ENCODE data around the gene CDC14A. TPM values are rescaled to one million over a fixed set of nuclear protein-coding genes. Genes with fewer than 3 reads are reported as not detected.
"Not testable (repeated sequence)": the region's sequence is repeated elsewhere in the genome, so short reads cannot be mapped to it uniquely, and the experiment has no call there.

The CDC14A gene
- total and polyA plus RNA-seq, 9 donors = 3.8 to 6.6 (median 4.6) TPM

GRCh38 chr1:100316622-100317021, 35.7 kb upstream of the CDC14A start:
- peaks cover 2% of the 10 kb centered on the region for H3K27me3 ChIP-seq (ENCODE audit: control insufficient read depth, insufficient read depth, low read length)
- no peaks in the 10 kb centered on the region for H3K4me1 ChIP-seq (ENCODE audit: control insufficient read depth, insufficient read depth, low read length)
- H3K4me3 ChIP-seq (ENCODE audit: low read length) = no peak overlapping the region
- peaks cover 4% of the 10 kb centered on the region for H3K9me3 ChIP-seq (replicated peaks; ENCODE audit: control insufficient read depth, low read depth, low read length)
- no peak overlapping the region for H3K27ac ChIP-seq (ENCODE audit: low read length)
- no peak for DNase-seq
- H3K36me3 ChIP-seq (ENCODE audit: control insufficient read depth, insufficient read depth, low read length) = no peaks in the 10 kb centered on the region

- no peak overlapping the region for H3K27ac ChIP-seq (ENCODE audit: low read length)
- H3K9me3 ChIP-seq (replicated peaks; ENCODE audit: control insufficient read depth, low read depth, low read length) = peaks cover 4% of the 10 kb centered on the region
- H3K4me3 ChIP-seq (ENCODE audit: low read length) = no peak overlapping the region
- H3K27me3 ChIP-seq (ENCODE audit: control insufficient read depth, insufficient read depth, low read length) = peaks cover 1% of the 10 kb centered on the region
- WGBS (ENCODE audit: insufficient coverage) = no CpG with 5 or more reads among the region's 2 CpGs
- DNase-seq = no peak
- H3K4me1 ChIP-seq (ENCODE audit: control insufficient read depth, insufficient read depth, low read length) = no peaks in the 10 kb centered on the region
- H3K36me3 ChIP-seq (ENCODE audit: control insufficient read depth, insufficient read depth, low read length) = no peaks in the 10 kb centered on the region
Observed at GRCh38 chr1:100320311-100321099, 31.8 kb upstream of the CDC14A start.

GRCh38 chr1:100321100-100321493, 31.2 kb upstream of the CDC14A start:
- WGBS (ENCODE audit: insufficient coverage) = 96% methylated on average over 4 of the region's 7 CpGs
- Histone ChIP-seq H3K4me3 (ENCODE audit: low read length) (no peak overlapping the region), H3K9me3 (replicated peaks; ENCODE audit: control insufficient read depth, low read depth, low read length) (peaks cover 4% of the 10 kb centered on the region), H3K36me3 (ENCODE audit: control insufficient read depth, insufficient read depth, low read length) (no peaks in the 10 kb centered on the region), H3K27me3 (ENCODE audit: control insufficient read depth, insufficient read depth, low read length) (no peaks in the 10 kb centered on the region), H3K27ac (ENCODE audit: low read length) (no peak overlapping the region), H3K4me1 (ENCODE audit: control insufficient read depth, insufficient read depth, low read length) (no peaks in the 10 kb centered on the region)
- DNase-seq = no peak

GRCh38 chr1:100321506-100321905, 30.8 kb upstream of the CDC14A start:
- Histone ChIP-seq H3K4me3 (ENCODE audit: low read length) (no peak overlapping the region), H3K9me3 (replicated peaks; ENCODE audit: control insufficient read depth, low read depth, low read length) (peaks cover 4% of the 10 kb centered on the region), H3K4me1 (ENCODE audit: control insufficient read depth, insufficient read depth, low read length) (no peaks in the 10 kb centered on the region), H3K27me3 (ENCODE audit: control insufficient read depth, insufficient read depth, low read length) (no peaks in the 10 kb centered on the region), H3K36me3 (ENCODE audit: control insufficient read depth, insufficient read depth, low read length) (no peaks in the 10 kb centered on the region), H3K27ac (ENCODE audit: low read length) (no peak overlapping the region)
- no CpG with 5 or more reads among the region's 8 CpGs for WGBS (ENCODE audit: insufficient coverage)
- DNase-seq = no peak

GRCh38 chr1:100322436-100323211, 29.7 kb upstream of the CDC14A start:
- no peak overlapping the region for H3K4me3 ChIP-seq (ENCODE audit: low read length)
- H3K4me1 ChIP-seq (ENCODE audit: control insufficient read depth, insufficient read depth, low read length) = no peaks in the 10 kb centered on the region
- no peaks in the 10 kb centered on the region for H3K36me3 ChIP-seq (ENCODE audit: control insufficient read depth, insufficient read depth, low read length)
- peak; percentile 67 for DNase-seq
- peak overlapping the region; percentile 53 for H3K27ac ChIP-seq (ENCODE audit: low read length)
- peaks cover 4% of the 10 kb centered on the region for H3K9me3 ChIP-seq (replicated peaks; ENCODE audit: control insufficient read depth, low read depth, low read length)
- no peaks in the 10 kb centered on the region for H3K27me3 ChIP-seq (ENCODE audit: control insufficient read depth, insufficient read depth, low read length)
- WGBS (ENCODE audit: insufficient coverage) = no CpG with 5 or more reads among the region's 1 CpG

GRCh38 chr1:100323419-100324106, 28.7 kb upstream of the CDC14A start:
- peaks cover 4% of the 10 kb centered on the region for H3K9me3 ChIP-seq (replicated peaks; ENCODE audit: control insufficient read depth, low read depth, low read length)
- peak overlapping the region; percentile 53 for H3K27ac ChIP-seq (ENCODE audit: low read length)
- H3K4me3 ChIP-seq (ENCODE audit: low read length) = no peak overlapping the region
- H3K27me3 ChIP-seq (ENCODE audit: control insufficient read depth, insufficient read depth, low read length) = no peaks in the 10 kb centered on the region
- H3K36me3 ChIP-seq (ENCODE audit: control insufficient read depth, insufficient read depth, low read length) = no peaks in the 10 kb centered on the region
- WGBS (ENCODE audit: insufficient coverage) = no CpG with 5 or more reads among the region's 6 CpGs
- no peaks in the 10 kb centered on the region for H3K4me1 ChIP-seq (ENCODE audit: control insufficient read depth, insufficient read depth, low read length)
- DNase-seq = peak; percentile 43

GRCh38 chr1:100325415-100326324, 26.6 kb upstream of the CDC14A start:
- Histone ChIP-seq H3K4me3 (ENCODE audit: low read length) (no peak overlapping the region), H3K9me3 (replicated peaks; ENCODE audit: control insufficient read depth, low read depth, low read length) (no peaks in the 10 kb centered on the region), H3K4me1 (ENCODE audit: control insufficient read depth, insufficient read depth, low read length) (no peaks in the 10 kb centered on the region), H3K27me3 (ENCODE audit: control insufficient read depth, insufficient read depth, low read length) (no peaks in the 10 kb centered on the region), H3K36me3 (ENCODE audit: control insufficient read depth, insufficient read depth, low read length) (no peaks in the 10 kb centered on the region), H3K27ac (ENCODE audit: low read length) (no peak overlapping the region)
- 81% methylated on average over 3 of the region's 7 CpGs for WGBS (ENCODE audit: insufficient coverage)
- no peak for DNase-seq

- H3K27me3 ChIP-seq (ENCODE audit: control insufficient read depth, insufficient read depth, low read length); H3K4me3 ChIP-seq (ENCODE audit: low read length); H3K36me3 ChIP-seq (ENCODE audit: control insufficient read depth, insufficient read depth, low read length); DNase-seq; H3K4me1 ChIP-seq (ENCODE audit: control insufficient read depth, insufficient read depth, low read length); H3K27ac ChIP-seq (ENCODE audit: low read length); H3K9me3 ChIP-seq (replicated peaks; ENCODE audit: control insufficient read depth, low read depth, low read length): not testable (repeated sequence)
- no CpG with 5 or more reads among the region's 1 CpG for WGBS (ENCODE audit: insufficient coverage)
Observed at GRCh38 chr1:100326325-100326670, 26.0 kb upstream of the CDC14A start.

- no peaks in the 10 kb centered on the region for H3K36me3 ChIP-seq (ENCODE audit: control insufficient read depth, insufficient read depth, low read length)
- DNase-seq = no peak
- no peaks in the 10 kb centered on the region for H3K27me3 ChIP-seq (ENCODE audit: control insufficient read depth, insufficient read depth, low read length)
- no peaks in the 10 kb centered on the region for H3K9me3 ChIP-seq (replicated peaks; ENCODE audit: control insufficient read depth, low read depth, low read length)
- no peak overlapping the region for H3K27ac ChIP-seq (ENCODE audit: low read length)
- H3K4me3 ChIP-seq (ENCODE audit: low read length) = no peak overlapping the region
- H3K4me1 ChIP-seq (ENCODE audit: control insufficient read depth, insufficient read depth, low read length) = no peaks in the 10 kb centered on the region
- no CpG with 5 or more reads among the region's 1 CpG for WGBS (ENCODE audit: insufficient coverage)
Observed at GRCh38 chr1:100328133-100328532, 24.2 kb upstream of the CDC14A start.

Measured in muscle of leg (tissue), 11 donors.